ENCODE results near the gene LSM14B. TPM values are rescaled to one million over a fixed set of nuclear protein-coding genes. Genes with fewer than 3 reads are reported as not detected.
A peak's percentile ranks its signal among the peaks of the same experiment; 100 is the strongest.

The LSM14B gene
- total RNA-seq, 2 donors from 2014 or later, result 26.1 to 26.8 TPM

GRCh38 chr20:62116558-62117361 is 5.5 kb upstream of the LSM14B start:
- Histone ChIP-seq H3K27me3 (no peaks in the 10 kb centered on the region), H3K4me3 (no peak overlapping the region), H3K27ac (peak overlapping the region; percentile 16 to 97), H3K36me3 (no peaks in the 10 kb centered on the region), H3K9me3 (peaks cover 0 to 13% of the 10 kb centered on the region in 2 donors), H3K4me1 (peaks cover 0 to 36% of the 10 kb centered on the region in 2 donors)
- TF ChIP-seq CTCF (IDR thresholded peaks at IDR 0.05), result no peak
- no peak for DNase-seq (ENCODE audit: low spot score)

DNA sequence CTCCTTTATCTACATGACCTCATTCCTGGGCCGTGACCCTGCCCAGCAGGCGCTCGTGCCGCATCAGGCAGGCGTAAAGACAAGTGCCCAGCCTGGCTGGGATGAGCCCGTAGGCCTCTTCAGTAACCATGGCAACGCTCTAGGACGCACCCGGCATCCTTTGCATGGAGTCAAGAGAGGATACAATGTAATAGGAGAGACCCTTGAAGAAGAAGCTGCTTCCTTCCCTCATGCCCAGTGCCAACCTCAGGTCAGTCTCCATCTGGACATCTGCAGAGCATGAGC is 5.0 kb upstream of the LSM14B start:
- H3K36me3 ChIP-seq, result no peaks in the 10 kb centered on the region
- peaks cover 0 to 7% of the 10 kb centered on the region in 2 donors for H3K9me3 ChIP-seq
- DNase-seq (ENCODE audit: low spot score), result no peak
- peaks cover 0 to 36% of the 10 kb centered on the region in 2 donors for H3K4me1 ChIP-seq
- no peak for TF ChIP-seq CTCF (IDR thresholded peaks at IDR 0.05)
- H3K4me3 ChIP-seq, result no peak overlapping the region
- no peaks in the 10 kb centered on the region for H3K27me3 ChIP-seq
- peak overlapping the region; percentile 16 to 97 for H3K27ac ChIP-seq

DNA sequence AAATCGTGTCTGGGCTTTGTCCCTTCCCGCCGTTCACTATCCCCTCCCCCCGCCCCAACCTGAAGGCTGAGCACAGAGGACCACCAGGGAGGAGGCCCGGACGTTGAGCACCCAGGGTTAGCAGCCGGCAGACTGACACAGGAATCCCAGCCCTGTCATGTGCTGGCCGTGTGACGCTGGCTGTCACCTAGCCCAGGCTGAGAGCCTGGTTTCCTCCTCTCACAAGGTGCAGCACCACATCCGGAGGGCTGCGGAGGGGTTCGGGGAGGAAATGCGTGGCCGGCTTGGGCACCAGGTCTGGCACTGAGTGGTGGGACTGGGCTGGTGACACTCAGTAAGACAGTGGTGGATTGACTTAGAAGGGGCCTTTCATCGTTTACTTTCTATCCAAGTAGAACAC is 4.6 kb upstream of the LSM14B start:
- Histone ChIP-seq H3K27ac (peak overlapping the region; percentile 97 to 98), H3K4me1 (peaks cover 0 to 36% of the 10 kb centered on the region in 2 donors), H3K9me3 (peaks cover 0 to 4% of the 10 kb centered on the region in 2 donors), H3K4me3 (no peak overlapping the region), H3K27me3 (no peaks in the 10 kb centered on the region), H3K36me3 (no peaks in the 10 kb centered on the region)
- no peak for TF ChIP-seq CTCF (IDR thresholded peaks at IDR 0.05)
- DNase-seq (ENCODE audit: low spot score), result no peak

- H3K27me3 ChIP-seq, result no peaks in the 10 kb centered on the region
- H3K4me1 ChIP-seq, result peaks cover 0 to 41% of the 10 kb centered on the region in 2 donors
- H3K4me3 ChIP-seq, result no peak overlapping the region
- H3K36me3 ChIP-seq, result no peaks in the 10 kb centered on the region
- TF ChIP-seq CTCF (IDR thresholded peaks at IDR 0.05), result no peak
- H3K27ac ChIP-seq, result peak overlapping the region; percentile 97 to 98
- DNase-seq (ENCODE audit: low spot score), result no peak
- no peaks in the 10 kb centered on the region for H3K9me3 ChIP-seq
Measured at GRCh38 chr20:62118113-62119043, 3.9 kb upstream of the LSM14B start.

GRCh38 chr20:62119115-62119514 is 3.2 kb upstream of the LSM14B start:
- Histone ChIP-seq H3K9me3 (no peaks in the 10 kb centered on the region), H3K27ac (peak overlapping the region; percentile 97 to 98), H3K4me3 (no peak overlapping the region), H3K36me3 (no peaks in the 10 kb centered on the region), H3K27me3 (no peaks in the 10 kb centered on the region), H3K4me1 (peaks cover 0 to 48% of the 10 kb centered on the region in 2 donors)
- no peak for TF ChIP-seq CTCF (IDR thresholded peaks at IDR 0.05)
- no peak for DNase-seq (ENCODE audit: low spot score)

Measured in right atrium auricular region (tissue), 2 donors.